BJ (cell line): Measurements from ENCODE around the gene ELK4. TPM values are rescaled to one million over a fixed set of nuclear protein-coding genes. Genes with fewer than 3 reads are reported as not detected.

ENCODE experiments used
- CTCF ChIA-PET: fragments of 350-600 bp; formaldehyde crosslinking; extraction: SDS; loops from one replicate; lab custom pipeline; 2021; ENCODE audit warnings: antibody characterized with exemption, inconsistent platforms; lab: Yijun Ruan, JAX
- POLR2A ChIA-PET: fragments of 300-600 bp; sonication (Branson Sonifier 250); formaldehyde crosslinking; extraction: SDS; loops from one replicate; lab custom pipeline; 2021; ENCODE audit warnings: antibody characterized with exemption; lab: Charles Lee
- DNase-seq: peaks from one replicate; pipeline ENCODE4 v3.0.0-alpha.2; 2011; ENCODE audit warnings: low read depth
- H3K27me3 ChIP-seq: 2 replicates; pipeline ENCODE4 v1.6.0; 2011; ENCODE audit warnings: low read length; ENCODE audit not compliant: control insufficient read depth, insufficient read depth
- H3K36me3 ChIP-seq: 2 replicates; pipeline ENCODE4 v1.5.1; 2011; ENCODE audit warnings: low read length; ENCODE audit not compliant: control insufficient read depth, insufficient read depth
- H3K4me3 ChIP-seq: 2 replicates; pipeline ENCODE4 v1.5.1; 2011; ENCODE audit warnings: low read depth, mild to moderate bottlenecking, control low read depth, low read length
- polyA plus RNA-seq: library from polyadenylated mRNA; depleted of rRNA; stranded (reverse); fragments of >200 nt; gene quantifications from 2 replicates; pipeline ENCODE4 v1.2.3, GENCODE V29; 2011
- TF ChIP-seq, protein P1 (sequence below): IDR thresholded peaks from 2 replicates; pipeline ENCODE4 v1.5.1; 2011; ENCODE audit warnings: low read depth, mild to moderate bottlenecking, control low read depth, inconsistent platforms, low read length, moderate library complexity; ENCODE audit not compliant: insufficient read depth

ELK4 gene
- polyA plus RNA-seq, 1 experiment, result 3.4 TPM

DNA sequence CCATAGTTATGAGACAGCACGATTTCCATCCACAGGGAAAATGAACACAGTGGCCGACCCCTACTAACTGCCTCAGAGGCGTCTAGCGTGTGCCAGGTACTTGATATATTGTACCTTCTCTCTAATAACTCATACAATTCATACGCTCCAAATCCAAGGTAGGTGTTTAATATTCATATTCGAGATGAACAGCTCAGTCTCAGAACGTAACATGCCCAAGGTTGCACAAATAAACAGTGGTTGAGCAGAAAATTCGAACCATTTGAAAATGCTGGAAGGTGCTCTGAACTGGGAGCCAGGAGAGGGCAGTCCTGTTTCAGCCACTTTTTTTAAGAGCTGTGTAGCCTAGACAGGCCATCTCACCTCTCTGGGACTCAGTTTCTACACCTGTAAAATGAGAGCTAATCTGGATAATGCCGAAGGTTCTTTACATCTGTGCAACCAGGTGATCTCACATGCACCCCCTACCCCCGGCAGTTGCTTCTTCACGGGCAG, 40.6 kb upstream of the ELK4 start:
- TF ChIP-seq, protein P1, sequence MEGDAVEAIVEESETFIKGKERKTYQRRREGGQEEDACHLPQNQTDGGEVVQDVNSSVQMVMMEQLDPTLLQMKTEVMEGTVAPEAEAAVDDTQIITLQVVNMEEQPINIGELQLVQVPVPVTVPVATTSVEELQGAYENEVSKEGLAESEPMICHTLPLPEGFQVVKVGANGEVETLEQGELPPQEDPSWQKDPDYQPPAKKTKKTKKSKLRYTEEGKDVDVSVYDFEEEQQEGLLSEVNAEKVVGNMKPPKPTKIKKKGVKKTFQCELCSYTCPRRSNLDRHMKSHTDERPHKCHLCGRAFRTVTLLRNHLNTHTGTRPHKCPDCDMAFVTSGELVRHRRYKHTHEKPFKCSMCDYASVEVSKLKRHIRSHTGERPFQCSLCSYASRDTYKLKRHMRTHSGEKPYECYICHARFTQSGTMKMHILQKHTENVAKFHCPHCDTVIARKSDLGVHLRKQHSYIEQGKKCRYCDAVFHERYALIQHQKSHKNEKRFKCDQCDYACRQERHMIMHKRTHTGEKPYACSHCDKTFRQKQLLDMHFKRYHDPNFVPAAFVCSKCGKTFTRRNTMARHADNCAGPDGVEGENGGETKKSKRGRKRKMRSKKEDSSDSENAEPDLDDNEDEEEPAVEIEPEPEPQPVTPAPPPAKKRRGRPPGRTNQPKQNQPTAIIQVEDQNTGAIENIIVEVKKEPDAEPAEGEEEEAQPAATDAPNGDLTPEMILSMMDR, result no peak
- H3K27me3 ChIP-seq, result no peaks in the 10 kb centered on the region
- ChIA-PET CTCF (interaction anchor here (1.1 to 15.8 kb wide), 3 partner anchors 13 to 305 kb away, joined by 3 to 161 read pairs (median 3); no protein-coding TSS in a partner anchor), POLR2A (no interaction called here)
- no peaks in the 10 kb centered on the region for H3K36me3 ChIP-seq
- H3K4me3 ChIP-seq, result no peak overlapping the region
- no peak for DNase-seq

GRCh38 chr1:205670611-205671430, 39.0 kb upstream of the ELK4 start:
- ChIA-PET POLR2A (no interaction called here), CTCF (interaction anchor here (0.9 to 15.8 kb wide), 4 partner anchors 9 to 79 kb away, joined by 3 to 161 read pairs (median 6); partner anchors contain the start of genes ELK4 and SLC45A3)
- TF ChIP-seq, protein P1, result no peak
- DNase-seq, result no peak
- Histone ChIP-seq H3K36me3 (no peaks in the 10 kb centered on the region), H3K27me3 (no peaks in the 10 kb centered on the region), H3K4me3 (no peak overlapping the region)

- no peaks in the 10 kb centered on the region for H3K36me3 ChIP-seq
- TF ChIP-seq, protein P1, result no peak
- ChIA-PET POLR2A (no interaction called here), CTCF (interaction anchor here (0.9 to 15.8 kb wide), 5 partner anchors 10 to 79 kb away, joined by 3 to 161 read pairs (median 4); partner anchors contain the start of genes ELK4 and SLC45A3)
- H3K27me3 ChIP-seq, result no peaks in the 10 kb centered on the region
- H3K4me3 ChIP-seq, result no peak overlapping the region
- DNase-seq, result no peak
These were observed 38.3 kb upstream of the ELK4 start for GRCh38 chr1:205670150-205670446.

GRCh38 chr1:205669341-205670149, 37.7 kb upstream of the ELK4 start:
- no peak for DNase-seq
- ChIA-PET CTCF (interaction anchor here (0.9 to 15.8 kb wide), 6 partner anchors 10 to 308 kb away, joined by 4 to 161 read pairs (median 6); partner anchors contain the start of gene SLC45A3), POLR2A (interaction anchor here (0.6 kb wide), 1 partner anchor 139 kb away, joined by 4 read pairs; no protein-coding TSS in a partner anchor)
- Histone ChIP-seq H3K4me3 (no peak overlapping the region), H3K27me3 (no peaks in the 10 kb centered on the region), H3K36me3 (no peaks in the 10 kb centered on the region)
- TF ChIP-seq, protein P1, result no peak
